HCT116 (cell line): ENCODE results near the gene GPRC5B.

Experiments used
- EZH2phosphoT487 ChIP-seq: fragments of 200-600 bp; IDR thresholded peaks from 2 replicates; pipeline ENCODE4 v1.6.1; 2018; ENCODE audit warnings: antibody characterized with exemption, borderline replicate concordance
- POLR2A ChIP-seq: IDR thresholded peaks from 2 replicates; pipeline ENCODE4 v1.7.0; 2011; ENCODE audit warnings: borderline replicate concordance; ENCODE audit not compliant: insufficient read depth, insufficient read length; ENCODE audit errors: extremely low read depth
- TF ChIP-seq, protein P1 (sequence below), 3 experiments: fragments of 200-600 bp in 1 of 3; sonication (generic) in 1 of 3; IDR thresholded peaks in 2 of 3; conservative IDR thresholded peaks in 1 of 3; 2 replicates each; pipeline ENCODE4 v1.5.1; 2012 to 2017; ENCODE audit warnings: low read depth in 2 of 3, low read length in 2 of 3, antibody characterized with exemption in 1 of 3, borderline replicate concordance in 1 of 3, control low read depth in 1 of 3, mild to moderate bottlenecking in 1 of 3, mixed read lengths in 1 of 3, mixed run types in 1 of 3, moderate library complexity in 1 of 3; ENCODE audit not compliant: insufficient read depth in 1 of 3

DNA sequence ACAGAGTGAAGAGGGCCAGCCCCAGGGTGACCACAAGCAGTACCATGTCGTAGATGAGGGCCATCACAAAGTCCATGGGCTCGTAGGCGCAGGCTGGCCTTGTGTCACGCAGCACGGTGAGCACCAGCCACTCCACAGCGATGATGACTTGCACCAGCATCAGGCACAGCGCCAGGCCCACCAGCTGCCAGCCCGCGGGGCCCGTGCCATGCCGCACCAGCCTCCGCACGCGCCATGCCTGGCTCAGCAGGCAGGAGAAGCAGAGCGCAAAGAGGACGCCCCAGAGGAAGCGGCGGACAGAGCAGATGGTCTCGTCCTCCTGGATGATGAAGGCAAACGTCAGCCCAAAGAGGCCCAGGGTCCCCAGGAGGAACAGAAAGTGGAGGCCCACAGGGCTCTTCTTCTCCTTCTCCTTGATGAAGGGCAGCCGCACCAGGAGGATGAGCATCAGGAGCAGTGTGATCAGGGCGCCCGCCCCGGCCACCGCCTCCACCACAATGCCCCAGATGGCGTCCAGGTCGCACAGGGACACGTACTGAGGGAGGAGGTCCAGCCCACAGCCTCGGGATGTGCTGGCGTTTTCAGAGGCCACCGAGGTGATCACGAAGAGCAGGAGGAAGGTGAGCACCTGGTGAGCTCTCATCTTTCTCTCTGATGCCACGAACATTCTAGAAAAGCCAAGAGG lies 12.3 kb downstream of the GPRC5B start:
- TF ChIP-seq EZH2phosphoT487 (no peak), POLR2A (no peak)
- TF ChIP-seq, protein P1, sequence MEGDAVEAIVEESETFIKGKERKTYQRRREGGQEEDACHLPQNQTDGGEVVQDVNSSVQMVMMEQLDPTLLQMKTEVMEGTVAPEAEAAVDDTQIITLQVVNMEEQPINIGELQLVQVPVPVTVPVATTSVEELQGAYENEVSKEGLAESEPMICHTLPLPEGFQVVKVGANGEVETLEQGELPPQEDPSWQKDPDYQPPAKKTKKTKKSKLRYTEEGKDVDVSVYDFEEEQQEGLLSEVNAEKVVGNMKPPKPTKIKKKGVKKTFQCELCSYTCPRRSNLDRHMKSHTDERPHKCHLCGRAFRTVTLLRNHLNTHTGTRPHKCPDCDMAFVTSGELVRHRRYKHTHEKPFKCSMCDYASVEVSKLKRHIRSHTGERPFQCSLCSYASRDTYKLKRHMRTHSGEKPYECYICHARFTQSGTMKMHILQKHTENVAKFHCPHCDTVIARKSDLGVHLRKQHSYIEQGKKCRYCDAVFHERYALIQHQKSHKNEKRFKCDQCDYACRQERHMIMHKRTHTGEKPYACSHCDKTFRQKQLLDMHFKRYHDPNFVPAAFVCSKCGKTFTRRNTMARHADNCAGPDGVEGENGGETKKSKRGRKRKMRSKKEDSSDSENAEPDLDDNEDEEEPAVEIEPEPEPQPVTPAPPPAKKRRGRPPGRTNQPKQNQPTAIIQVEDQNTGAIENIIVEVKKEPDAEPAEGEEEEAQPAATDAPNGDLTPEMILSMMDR (IDR thresholded peaks at IDR 0.05 in 2 of 3, conservative IDR thresholded peaks at IDR 0.05 in 1 of 3; ENCODE audit: borderline replicate concordance in 1 of 3, insufficient read depth in 1 of 3, low read depth in 2 of 3, low read length in 2 of 3): no peak
